HL-60/S4 (cell line): ENCODE data around the gene TRAPPC10.
"Not testable (repeated sequence)": the region's sequence is repeated elsewhere in the genome, so short reads cannot be mapped to it uniquely, and the experiment has no call there.

Experiments used
- in situ Hi-C: fragments of 300-500 bp; cut with MboI; formaldehyde crosslinking; loops from 2 replicates; pipeline ENCODE4 v1.14.3; 2022; ENCODE audit warnings: low sequenced_read_pairs

TRAPPC10 gene

DNA sequence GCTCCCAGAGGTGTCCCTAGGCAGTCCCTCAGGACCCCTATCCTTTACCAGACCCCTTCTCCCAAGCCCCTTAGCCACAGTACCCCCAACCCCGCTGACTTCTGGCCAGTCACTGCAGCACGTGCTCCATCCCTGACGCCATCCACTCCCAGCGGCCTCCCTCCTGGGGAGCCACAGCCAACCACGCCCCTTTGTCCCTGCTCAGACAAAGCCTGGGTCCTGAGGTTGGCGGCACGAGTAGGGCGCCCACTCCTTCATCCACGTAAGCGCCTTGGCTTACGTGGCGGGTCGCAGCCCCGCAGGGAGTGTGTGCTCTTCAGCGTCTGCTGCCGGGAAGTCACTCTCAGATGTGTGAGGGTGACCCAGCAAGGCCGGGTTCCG is 128.4 kb downstream of the TRAPPC10 start:
- in situ Hi-C loops, result not testable (repeated sequence)

DNA sequence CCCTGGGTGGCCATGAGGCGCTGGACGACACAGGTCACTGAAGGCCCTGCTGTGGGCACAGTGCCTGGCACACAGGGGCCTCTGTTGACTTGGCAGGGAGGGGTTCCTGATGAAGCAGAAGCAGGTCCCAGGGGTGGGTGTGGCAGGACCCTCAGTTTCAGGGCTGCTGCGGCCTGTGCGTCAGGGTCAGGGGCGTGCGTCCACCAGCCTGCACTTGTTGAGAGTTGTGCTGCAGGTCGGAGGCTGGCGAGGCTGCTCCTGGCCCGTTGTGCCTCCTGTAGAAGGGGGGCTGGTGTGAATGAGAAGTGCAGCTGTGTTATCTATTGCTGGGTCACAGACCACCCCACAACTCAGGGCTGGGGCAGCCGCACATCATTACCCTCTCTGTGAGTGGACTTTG is 130.4 kb downstream of the TRAPPC10 start:
- in situ Hi-C loops, result not testable (repeated sequence)

DNA sequence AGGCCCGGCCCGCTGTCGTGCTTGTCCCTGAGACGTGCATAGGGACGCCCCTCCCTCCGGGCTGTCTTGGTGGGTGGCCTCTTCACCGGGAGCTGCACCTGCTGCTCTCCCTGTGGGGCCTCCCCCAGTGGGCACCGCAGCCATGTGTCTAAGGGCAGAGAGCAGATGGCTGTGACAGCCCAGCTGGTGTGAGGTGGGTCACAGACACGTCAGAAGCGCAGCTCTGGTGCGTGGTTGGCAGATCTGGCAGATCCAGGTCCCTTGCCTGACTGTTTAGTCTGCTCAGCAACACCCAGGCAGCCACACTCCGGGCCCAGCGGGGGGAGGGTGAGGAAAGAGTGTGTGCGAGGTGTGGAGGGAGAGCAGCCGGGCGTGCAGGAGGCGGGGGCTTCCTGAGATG is 131.3 kb downstream of the TRAPPC10 start:
- in situ Hi-C loops, result not testable (repeated sequence)

DNA sequence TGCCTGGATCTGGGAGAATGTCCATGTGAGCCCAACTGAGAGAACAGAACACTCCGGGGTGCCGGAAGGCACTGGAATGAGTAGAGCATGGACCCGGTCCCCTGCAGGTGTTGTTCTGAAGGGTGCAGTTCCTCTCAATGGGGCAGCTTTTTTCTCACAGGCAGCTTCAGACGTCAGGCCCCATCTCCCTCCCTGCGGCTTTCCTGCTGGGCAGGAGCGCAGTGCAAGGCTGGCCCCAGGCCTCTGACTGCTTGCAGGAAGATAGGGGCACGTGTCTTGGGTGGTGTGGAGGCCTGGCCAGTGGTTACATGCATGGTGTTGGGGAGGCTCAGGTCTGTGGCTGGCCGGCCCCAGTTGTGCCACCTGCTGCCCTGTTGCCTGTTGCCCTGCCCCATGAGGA is 131.9 kb downstream of the TRAPPC10 start:
- in situ Hi-C loops, result not testable (repeated sequence)

- in situ Hi-C loops, result not testable (repeated sequence)
Observed at GRCh38 chr21:44144784-44145602, 132.9 kb downstream of the TRAPPC10 start.

DNA sequence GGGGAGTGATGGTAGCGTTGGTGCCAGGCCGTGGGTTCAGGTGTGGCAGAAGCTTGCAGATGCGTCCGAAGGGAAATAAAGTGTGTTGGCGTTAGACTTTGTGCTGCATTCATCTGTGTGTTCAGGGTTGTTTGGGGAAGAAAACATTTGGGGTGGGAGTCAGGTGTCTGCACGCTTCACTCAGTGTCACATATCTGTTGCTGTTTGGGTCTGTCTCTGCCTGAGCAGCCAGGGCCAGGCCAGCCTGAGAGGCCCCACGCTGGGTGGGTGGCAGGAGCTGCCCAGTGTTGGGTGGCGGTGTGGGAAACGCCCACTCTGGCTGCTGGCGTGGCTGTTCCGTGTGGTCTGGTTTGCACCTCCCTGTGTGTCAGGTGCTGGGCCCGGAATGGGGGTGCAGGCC is 133.5 kb downstream of the TRAPPC10 start:
- in situ Hi-C loops, result not testable (repeated sequence)

DNA sequence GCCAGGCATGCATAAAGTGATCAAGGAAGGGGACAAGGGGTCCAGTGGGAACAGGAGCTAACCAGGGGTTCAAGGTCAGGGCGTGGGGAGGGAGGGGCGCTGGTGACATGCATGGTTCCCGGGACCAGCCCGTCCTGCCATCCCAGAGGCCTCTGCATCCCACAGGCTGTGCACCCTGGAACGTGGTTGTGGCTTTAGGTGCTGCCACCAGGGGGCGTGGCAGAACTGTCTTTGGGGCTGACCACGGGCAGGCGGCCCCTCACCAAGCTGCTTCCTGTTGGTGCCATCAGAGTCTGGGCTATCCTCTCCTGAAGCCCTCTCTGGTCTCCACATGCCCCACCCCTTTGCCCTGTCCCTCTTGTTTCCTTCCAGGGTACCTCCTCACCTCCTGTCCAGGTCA is 135.0 kb downstream of the TRAPPC10 start:
- in situ Hi-C loops, result not testable (repeated sequence)

GRCh38 chr21:44150255-44150654 is 138.1 kb downstream of the TRAPPC10 start:
- in situ Hi-C loops, result not testable (repeated sequence)

DNA sequence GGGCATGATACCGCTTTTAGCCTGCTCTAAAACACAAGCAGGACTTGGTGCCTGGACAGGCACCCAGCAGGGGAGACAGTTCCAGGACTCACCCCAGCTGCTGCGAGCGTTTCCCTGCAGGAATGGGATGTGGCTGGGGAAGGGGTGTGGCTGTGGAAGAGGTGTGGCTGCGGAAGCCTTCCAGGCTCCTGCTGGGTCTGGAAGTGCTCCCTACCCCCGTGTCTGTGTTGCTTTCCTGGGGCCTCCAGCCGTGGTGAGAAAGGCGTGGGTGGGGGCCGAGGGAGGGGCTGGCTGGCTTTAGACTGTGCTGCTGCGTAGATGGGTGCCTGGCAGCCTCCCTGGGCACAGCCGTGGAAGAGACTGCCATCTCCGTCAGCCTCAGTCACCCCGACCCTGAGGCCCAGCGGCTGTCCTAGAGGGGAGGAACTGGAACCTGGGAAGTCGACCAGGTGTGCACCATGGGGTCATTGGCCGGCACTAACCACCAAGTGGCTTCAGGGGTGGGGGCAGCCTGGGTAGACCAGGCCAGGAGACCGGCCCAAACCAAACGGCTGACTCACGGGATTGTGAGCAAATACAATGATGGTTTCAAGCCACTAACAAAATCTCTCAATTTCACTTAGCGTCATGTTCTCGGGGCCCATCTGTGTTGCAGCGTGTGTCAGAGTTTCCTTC is 141.2 kb downstream of the TRAPPC10 start:
- in situ Hi-C loops, result not testable (repeated sequence)

- in situ Hi-C loops, result not testable (repeated sequence)
Observed at GRCh38 chr21:44153889-44154228, 141.8 kb downstream of the TRAPPC10 start.

GRCh38 chr21:44154816-44155230 is 142.7 kb downstream of the TRAPPC10 start:
- in situ Hi-C loops, result not testable (repeated sequence)

- in situ Hi-C loops, result not testable (repeated sequence)
Observed at GRCh38 chr21:44155231-44155993, 143.3 kb downstream of the TRAPPC10 start.

DNA sequence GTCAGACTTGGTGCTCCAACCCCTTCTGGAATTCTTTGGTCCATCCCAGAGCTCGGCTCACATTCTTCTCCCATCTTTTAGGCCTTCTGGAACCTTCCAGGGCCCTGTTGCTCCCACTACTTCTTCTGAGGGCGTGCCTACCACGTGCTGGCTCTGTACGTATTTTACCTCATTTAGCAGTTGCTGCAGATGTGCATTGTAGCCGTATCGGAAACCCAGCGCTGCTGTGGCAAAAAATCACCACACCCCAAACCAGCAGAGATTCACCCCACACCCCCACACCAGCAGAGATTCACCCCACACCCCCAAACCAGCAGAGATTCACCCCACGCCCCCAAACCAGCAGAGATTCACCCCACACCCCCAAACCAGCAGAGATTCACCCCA is 143.9 kb downstream of the TRAPPC10 start:
- in situ Hi-C loops, result not testable (repeated sequence)
